22Rv1 (cell line): ENCODE results near the gene MSLN.

Experiments used
- CTCF ChIP-seq: fragments of 450-650 bp; IDR thresholded peaks from 2 replicates; pipeline ENCODE4 v1.5.1; 2017; ENCODE audit warnings: mild to moderate bottlenecking
- ZFX ChIP-seq: fragments of 450-650 bp; IDR thresholded peaks from 2 replicates; pipeline ENCODE4 v1.6.1; 2017; ENCODE audit warnings: antibody characterized with exemption, borderline replicate concordance

GRCh38 chr16:747978-748746, 12.4 kb upstream of the MSLN start:
- TF ChIP-seq CTCF: no peak
- TF ChIP-seq ZFX: no peak
